Bronchial epithelial cell (primary cell): ENCODE measurements around the gene SERAC1. TPM values are rescaled to one million over a fixed set of nuclear protein-coding genes. Genes with fewer than 3 reads are reported as not detected.

Experiments
- DNase-seq: peaks from one replicate; pipeline ENCODE4 v3.0.0-alpha.2; 2010; ENCODE audit warnings: low read depth
- FAIRE-seq: peaks from 2 replicates; lab custom pipeline; 2011; peaks lifted over from hg19 to GRCh38; lab: Jason Lieb, UNC
- H3K27me3 ChIP-seq: 2 replicates; pipeline ENCODE4 v1.5.1; 2011; ENCODE audit warnings: low read length; ENCODE audit not compliant: control insufficient read depth, insufficient read depth
- H3K36me3 ChIP-seq: 2 replicates; pipeline ENCODE4 v1.5.1; 2011; ENCODE audit warnings: low read length; ENCODE audit not compliant: control insufficient read depth, insufficient read depth
- H3K4me3 ChIP-seq: 2 replicates; pipeline ENCODE4 v1.5.1; 2011; ENCODE audit warnings: mild to moderate bottlenecking, low read depth, low read length, control low read depth
- CTCF ChIP-seq: IDR thresholded peaks from 2 replicates; pipeline ENCODE4 v1.5.1; 2011; ENCODE audit warnings: mild to moderate bottlenecking, moderate library complexity, low read length, control low read depth, inconsistent platforms; ENCODE audit not compliant: insufficient read depth, severe bottlenecking
- total RNA-seq: library from RNA; depleted of rRNA; stranded (reverse); fragments of >200 nt; gene quantifications from 2 replicates; pipeline ENCODE4 v1.2.1, GENCODE V29; 2014

The SERAC1 gene
- total RNA-seq, 1 donor from 2014 or later: 12.1 TPM

GRCh38 chr6:158071121-158072082 is 96.7 kb downstream of the SERAC1 start:
- Histone ChIP-seq H3K27me3 (no peaks in the 10 kb centered on the region), H3K36me3 (no peaks in the 10 kb centered on the region), H3K4me3 (no peak overlapping the region)
- no peak for TF ChIP-seq CTCF
- no peak for DNase-seq
- FAIRE-seq: no peak

- no peak for FAIRE-seq
- Histone ChIP-seq H3K36me3 (no peaks in the 10 kb centered on the region), H3K4me3 (no peak overlapping the region), H3K27me3 (no peaks in the 10 kb centered on the region)
- DNase-seq: no peak
- TF ChIP-seq CTCF: no peak
Measured at GRCh38 chr6:158070513-158070912, 97.5 kb downstream of the SERAC1 start.

- no peak for FAIRE-seq
- Histone ChIP-seq H3K36me3 (no peaks in the 10 kb centered on the region), H3K4me3 (no peak overlapping the region), H3K27me3 (no peaks in the 10 kb centered on the region)
- no peak for TF ChIP-seq CTCF
- DNase-seq: peak; percentile 75
Measured at GRCh38 chr6:158069800-158070195, 98.3 kb downstream of the SERAC1 start.

GRCh38 chr6:158068893-158069799 is 98.9 kb downstream of the SERAC1 start:
- Histone ChIP-seq H3K36me3 (peaks cover 1% of the 10 kb centered on the region), H3K4me3 (no peak overlapping the region), H3K27me3 (no peaks in the 10 kb centered on the region)
- peak; percentile 80 for FAIRE-seq
- no peak for TF ChIP-seq CTCF
- peak; percentile 93 for DNase-seq

GRCh38 chr6:158068156-158068892 is 99.7 kb downstream of the SERAC1 start:
- DNase-seq: no peak
- Histone ChIP-seq H3K36me3 (peaks cover 4% of the 10 kb centered on the region), H3K4me3 (no peak overlapping the region), H3K27me3 (no peaks in the 10 kb centered on the region)
- TF ChIP-seq CTCF: no peak
- FAIRE-seq: no peak
